SK-N-SH (cell line): Measurements from ENCODE around the gene FAM89B. TPM values are rescaled to one million over a fixed set of nuclear protein-coding genes. Genes with fewer than 3 reads are reported as not detected.
A peak's percentile ranks its signal among the peaks of the same experiment; 100 is the strongest.
"Not testable (repeated sequence)": the region's sequence is repeated elsewhere in the genome, so short reads cannot be mapped to it uniquely, and the experiment has no call there.

Source experiments
- CTCF ChIA-PET: fragments of 300-600, 350-600 bp; formaldehyde crosslinking; extraction: SDS; loops from one replicate; lab custom pipeline; 2021; lab: Yijun Ruan, JAX
- POLR2A ChIA-PET: fragments of 350-600 bp; sonication (Branson Sonifier 250); formaldehyde crosslinking; extraction: SDS; loops from one replicate; lab custom pipeline; 2020; ENCODE audit warnings: antibody characterized with exemption, inconsistent platforms; lab: Yijun Ruan, JAX
- DNase-seq: peaks from one replicate; pipeline ENCODE4 v3.0.0; 2012
- H2AFZ ChIP-seq: fragments of 200-600 bp; sonication (generic); 2 replicates; pipeline ENCODE4 v1.8.1; 2016; ENCODE audit warnings: antibody characterized with exemption, mild to moderate bottlenecking, low read depth
- H3F3A ChIP-seq: fragments of 200-600 bp; sonication (generic); replicated peaks from 2 replicates; pipeline ENCODE3; 2016; ENCODE audit warnings: antibody characterized with exemption, mild to moderate bottlenecking; ENCODE audit not compliant: insufficient read depth
- H3K27ac ChIP-seq, 2 experiments: fragments of 200-500 bp in 1 of 2; fragments of 200-600 bp in 1 of 2; sonication (Bioruptor generic) in 1 of 2; sonication (generic), shearing (Covaris generic) in 1 of 2; 2 replicates each; pipeline versions ENCODE4 v1.5.1 to v1.6.1; 2014 to 2016; ENCODE audit warnings: low read depth in 2 of 2, inconsistent platforms in 1 of 2, low read length in 1 of 2, mild to moderate bottlenecking in 1 of 2, mixed read lengths in 1 of 2
- H3K27me3 ChIP-seq: fragments of 200-600 bp; sonication (generic), shearing (Covaris generic); 2 replicates; pipeline ENCODE4 v1.6.1; 2016; ENCODE audit warnings: mixed run types; ENCODE audit not compliant: insufficient read depth
- H3K36me3 ChIP-seq, 2 experiments: fragments of 200-500 bp in 1 of 2; fragments of 200-600 bp in 1 of 2; sonication (Bioruptor generic) in 1 of 2; sonication (generic) in 1 of 2; replicated peaks in 1 of 2; 2 replicates each; pipeline versions ENCODE3 to v1.5.1; 2014 to 2016; ENCODE audit warnings: low read length in 1 of 2, mild to moderate bottlenecking in 1 of 2; ENCODE audit not compliant: insufficient read depth in 2 of 2, control insufficient read depth in 1 of 2
- H3K4me1 ChIP-seq, 2 experiments: fragments of 200-500 bp in 1 of 2; fragments of 200-600 bp in 1 of 2; sonication (Bioruptor generic) in 1 of 2; sonication (generic), shearing (Covaris generic) in 1 of 2; 2 replicates each; pipeline versions ENCODE4 v1.5.1 to v1.6.1; 2014 to 2016; ENCODE audit warnings: low read depth in 1 of 2, low read length in 1 of 2, mixed run types in 1 of 2; ENCODE audit not compliant: insufficient read depth in 2 of 2, control insufficient read depth in 1 of 2
- H3K4me2 ChIP-seq: fragments of 200-600 bp; sonication (generic), shearing (Covaris generic); 2 replicates; pipeline ENCODE4 v1.6.1; 2017; ENCODE audit warnings: mixed run types
- H3K4me3 ChIP-seq, 2 experiments: fragments of 200-500 bp in 1 of 2; fragments of 200-600 bp in 1 of 2; sonication (Bioruptor generic) in 1 of 2; sonication (generic), shearing (Covaris generic) in 1 of 2; 2 replicates each; pipeline versions ENCODE4 v1.5.1 to v1.8.1; 2014 to 2016; ENCODE audit warnings: low read depth in 2 of 2, inconsistent platforms in 1 of 2, low read length in 1 of 2, mild to moderate bottlenecking in 1 of 2, mixed read lengths in 1 of 2, moderate library complexity in 1 of 2
- H3K79me2 ChIP-seq: fragments of 200-600 bp; sonication (generic); 2 replicates; pipeline ENCODE4 v1.8.1; 2017; ENCODE audit warnings: mild to moderate bottlenecking; ENCODE audit not compliant: insufficient read depth
- H3K9ac ChIP-seq: fragments of 200-600 bp; sonication (generic); 2 replicates; pipeline ENCODE4 v1.6.1; 2017; ENCODE audit warnings: mixed run types
- H3K9me2 ChIP-seq: fragments of 200-600 bp; sonication (generic); 2 replicates; pipeline ENCODE4 v1.6.1; 2017; ENCODE audit warnings: mixed run types
- H3K9me3 ChIP-seq: fragments of 200-600 bp; sonication (generic); 2 replicates; pipeline ENCODE4 v1.6.1; 2017; ENCODE audit warnings: mixed run types, mild to moderate bottlenecking, moderate library complexity
- H4K20me1 ChIP-seq: fragments of 200-600 bp; sonication (generic); 2 replicates; pipeline ENCODE4 v1.6.1; 2017; ENCODE audit warnings: mild to moderate bottlenecking, mixed run types; ENCODE audit not compliant: insufficient read depth
- ELF1 ChIP-seq: IDR thresholded peaks from 2 replicates; pipeline ENCODE4 v1.4.0; 2012
- FOXM1 ChIP-seq: IDR thresholded peaks from 2 replicates; pipeline ENCODE4 v1.4.0; 2012; ENCODE audit warnings: low read depth, mild to moderate bottlenecking
- JUND ChIP-seq: IDR thresholded peaks from 2 replicates; pipeline ENCODE4 v1.4.0; 2012
- MXI1 ChIP-seq: IDR thresholded peaks from 2 replicates; pipeline ENCODE4 v1.6.1; 2012; ENCODE audit warnings: mild to moderate bottlenecking, low read depth, low read length, improper control_type of control experiment
- RXRA ChIP-seq: IDR thresholded peaks from 2 replicates; pipeline ENCODE4 v1.4.0; 2012; ENCODE audit warnings: low read depth, mild to moderate bottlenecking, borderline replicate concordance
- TEAD4 ChIP-seq: IDR thresholded peaks from 2 replicates; pipeline ENCODE4 v1.4.0; 2012; ENCODE audit warnings: mild to moderate bottlenecking, borderline replicate concordance; ENCODE audit not compliant: insufficient read depth
- YY1 ChIP-seq: IDR thresholded peaks from 2 replicates; pipeline ENCODE4 v1.4.0; 2012; ENCODE audit warnings: low read depth, mild to moderate bottlenecking
- WGBS: methylation state at CpG from one replicate; pipeline ENCODE4 v1.1.6; 2017; ENCODE audit warnings: low lambda C conversion rate; 5-methylcytosine and 5-hydroxymethylcytosine counted together
- polyA plus RNA-seq, 3 experiments: library from polyadenylated mRNA; depleted of rRNA; stranded (reverse); fragments of >200 nt; gene quantifications; 2 replicates each; pipeline ENCODE4 v1.2.3, GENCODE V29; 2012
- TF ChIP-seq, protein P1 (sequence below): IDR thresholded peaks from 2 replicates; pipeline ENCODE4 v1.6.1; 2012; ENCODE audit warnings: mild to moderate bottlenecking, low read depth, low read length, moderate library complexity
- TF ChIP-seq, protein P2 (sequence below): fragments of 150-350 bp; IDR thresholded peaks from 2 replicates; pipeline ENCODE4 v1.6.1; 2017; ENCODE audit warnings: antibody characterized with exemption, low read length, low read depth, borderline replicate concordance

Gene FAM89B
- polyA plus RNA-seq, 1 of the 3 experiments (the other 2 are of a cell fraction), result 65.3 TPM

DNA sequence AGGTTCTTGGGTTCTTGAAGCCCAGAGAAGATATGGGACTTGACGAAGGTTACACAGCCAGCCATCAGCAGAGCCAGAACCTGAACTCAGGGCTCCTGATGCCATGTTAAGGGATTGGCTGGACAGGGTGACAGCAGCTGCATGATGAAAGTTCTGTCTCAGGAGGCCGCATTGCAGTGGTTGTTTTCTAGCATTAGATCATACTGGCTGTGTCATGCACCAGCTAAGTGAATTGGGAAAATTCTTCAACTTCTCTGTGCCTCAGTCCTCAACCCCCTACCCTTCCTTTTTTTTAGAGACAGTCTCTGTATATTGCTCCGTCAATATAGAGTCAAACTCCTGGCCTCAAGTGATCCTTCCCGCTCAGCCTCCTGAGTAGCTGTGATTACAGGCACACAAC, 8.7 kb upstream of the FAM89B start:
- no peaks in the 10 kb centered on the region for H3K27me3 ChIP-seq
- 96% methylated on average over 4 of the region's 4 CpGs for WGBS
- H3K9ac ChIP-seq, result no peak overlapping the region
- no peak overlapping the region for H3K4me2 ChIP-seq
- H3K36me3 ChIP-seq, result no peaks in the 10 kb centered on the region
- H2AFZ ChIP-seq, result no peak overlapping the region
- CTCF ChIA-PET, result interaction anchor here (5.5 to 6.4 kb wide), 2 partner anchors 8 to 23 kb away, joined by 61 to 69 read pairs; partner anchors contain the start of genes FAM89B and ZNRD2
- TF ChIP-seq FOXM1 (no peak), ELF1 (no peak), JUND (no peak), YY1 (no peak), RXRA (no peak), MXI1 (no peak), TEAD4 (no peak)
- TF ChIP-seq, protein P1, sequence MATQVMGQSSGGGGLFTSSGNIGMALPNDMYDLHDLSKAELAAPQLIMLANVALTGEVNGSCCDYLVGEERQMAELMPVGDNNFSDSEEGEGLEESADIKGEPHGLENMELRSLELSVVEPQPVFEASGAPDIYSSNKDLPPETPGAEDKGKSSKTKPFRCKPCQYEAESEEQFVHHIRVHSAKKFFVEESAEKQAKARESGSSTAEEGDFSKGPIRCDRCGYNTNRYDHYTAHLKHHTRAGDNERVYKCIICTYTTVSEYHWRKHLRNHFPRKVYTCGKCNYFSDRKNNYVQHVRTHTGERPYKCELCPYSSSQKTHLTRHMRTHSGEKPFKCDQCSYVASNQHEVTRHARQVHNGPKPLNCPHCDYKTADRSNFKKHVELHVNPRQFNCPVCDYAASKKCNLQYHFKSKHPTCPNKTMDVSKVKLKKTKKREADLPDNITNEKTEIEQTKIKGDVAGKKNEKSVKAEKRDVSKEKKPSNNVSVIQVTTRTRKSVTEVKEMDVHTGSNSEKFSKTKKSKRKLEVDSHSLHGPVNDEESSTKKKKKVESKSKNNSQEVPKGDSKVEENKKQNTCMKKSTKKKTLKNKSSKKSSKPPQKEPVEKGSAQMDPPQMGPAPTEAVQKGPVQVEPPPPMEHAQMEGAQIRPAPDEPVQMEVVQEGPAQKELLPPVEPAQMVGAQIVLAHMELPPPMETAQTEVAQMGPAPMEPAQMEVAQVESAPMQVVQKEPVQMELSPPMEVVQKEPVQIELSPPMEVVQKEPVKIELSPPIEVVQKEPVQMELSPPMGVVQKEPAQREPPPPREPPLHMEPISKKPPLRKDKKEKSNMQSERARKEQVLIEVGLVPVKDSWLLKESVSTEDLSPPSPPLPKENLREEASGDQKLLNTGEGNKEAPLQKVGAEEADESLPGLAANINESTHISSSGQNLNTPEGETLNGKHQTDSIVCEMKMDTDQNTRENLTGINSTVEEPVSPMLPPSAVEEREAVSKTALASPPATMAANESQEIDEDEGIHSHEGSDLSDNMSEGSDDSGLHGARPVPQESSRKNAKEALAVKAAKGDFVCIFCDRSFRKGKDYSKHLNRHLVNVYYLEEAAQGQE, result no peak
- TF ChIP-seq, protein P2, sequence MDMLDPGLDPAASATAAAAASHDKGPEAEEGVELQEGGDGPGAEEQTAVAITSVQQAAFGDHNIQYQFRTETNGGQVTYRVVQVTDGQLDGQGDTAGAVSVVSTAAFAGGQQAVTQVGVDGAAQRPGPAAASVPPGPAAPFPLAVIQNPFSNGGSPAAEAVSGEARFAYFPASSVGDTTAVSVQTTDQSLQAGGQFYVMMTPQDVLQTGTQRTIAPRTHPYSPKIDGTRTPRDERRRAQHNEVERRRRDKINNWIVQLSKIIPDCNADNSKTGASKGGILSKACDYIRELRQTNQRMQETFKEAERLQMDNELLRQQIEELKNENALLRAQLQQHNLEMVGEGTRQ, result no peak
- DNase-seq, result no peak
- peaks cover 26% of the 10 kb centered on the region for H3K79me2 ChIP-seq
- H3F3A ChIP-seq, result peaks cover 54% of the 10 kb centered on the region
- no peaks in the 10 kb centered on the region for H3K9me2 ChIP-seq
- H4K20me1 ChIP-seq, result no peaks in the 10 kb centered on the region
- POLR2A ChIA-PET, result no interaction called here
- peaks cover 39 to 49% of the 10 kb centered on the region in 2 experiments for H3K4me1 ChIP-seq
- H3K9me3 ChIP-seq, result no peaks in the 10 kb centered on the region
- H3K4me3 ChIP-seq, result no peak overlapping the region
- H3K27ac ChIP-seq, result no peak overlapping the region

DNA sequence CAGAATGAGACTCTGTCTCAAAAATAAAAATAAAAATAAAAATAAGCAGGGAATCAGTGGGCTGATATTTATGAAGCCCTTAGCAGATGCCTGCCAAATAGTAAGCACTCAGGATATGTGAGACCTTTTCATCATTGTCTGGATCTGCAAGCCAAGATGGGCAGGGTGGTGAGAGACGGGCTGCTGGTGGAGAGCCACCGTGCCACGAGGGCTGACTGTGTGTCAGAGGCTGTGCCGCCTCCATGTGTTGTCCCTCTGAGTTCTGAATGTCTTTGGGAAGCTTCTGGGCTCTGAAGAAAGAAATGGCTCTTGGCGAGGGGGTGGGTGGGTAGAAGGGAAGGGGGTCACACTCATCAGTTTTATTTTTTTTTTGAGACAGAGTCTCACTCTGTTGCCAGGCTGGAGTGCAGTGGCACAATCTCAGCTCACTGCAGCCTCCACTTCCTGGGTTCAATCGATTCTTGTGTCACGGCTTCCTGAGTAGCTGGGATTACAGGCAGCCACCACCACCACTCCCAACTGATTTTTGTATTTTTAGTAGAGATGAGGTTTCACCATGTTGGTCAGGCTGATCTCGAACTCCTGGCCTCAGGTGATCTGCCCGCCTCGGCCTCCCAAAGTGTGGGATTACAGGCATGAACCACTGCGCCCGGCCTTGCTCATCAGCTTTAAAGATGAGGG, 7.3 kb upstream of the FAM89B start:
- H3K36me3 ChIP-seq, DNase-seq, H3K27ac ChIP-seq, H2AFZ ChIP-seq, H3K4me2 ChIP-seq, H3K9me2 ChIP-seq, H3K9me3 ChIP-seq, H4K20me1 ChIP-seq, H3K27me3 ChIP-seq, POLR2A ChIA-PET, H3K4me3 ChIP-seq: not testable (repeated sequence)
- Histone ChIP-seq H3K4me1 (peaks cover 33 to 43% of the 10 kb centered on the region in 2 experiments), H3K9ac (0 out of 2 replicates have a peak overlapping the region, but pooled peaks have one; percentile 18), H3F3A (peaks cover 51% of the 10 kb centered on the region), H3K79me2 (peaks cover 31% of the 10 kb centered on the region)
- WGBS, result 95% methylated on average over 12 of the region's 12 CpGs
- CTCF ChIA-PET, result interaction anchor here (3.7 to 13.6 kb wide), 2 partner anchors 13 to 24 kb away, joined by 18 to 295 read pairs; no protein-coding TSS in a partner anchor
